Measurements from ENCODE around the gene LHPP.
"Not testable (repeated sequence)": the region's sequence is repeated elsewhere in the genome, so short reads cannot be mapped to it uniquely, and the experiment has no call there.

The LHPP gene

GRCh38 chr10:124547647-124548168 is 86.1 kb downstream of the LHPP start:
- Mint-ChIP-seq H3K4me3 (no peak overlapping the region), H3K4me1 (no peaks in the 10 kb centered on the region), H3K36me3 (ENCODE audit: low read depth) (no peaks in the 10 kb centered on the region), H3K27ac (no peak overlapping the region), H3K27me3 (ENCODE audit: low read depth) (no peaks in the 10 kb centered on the region), H3K9me3 (no peaks in the 10 kb centered on the region)
- no peak for TF ChIP-seq CTCF (IDR thresholded peaks at IDR 0.05; ENCODE audit: unreplicated experiment in 3 of 3)

GRCh38 chr10:124549171-124549570 is 87.5 kb downstream of the LHPP start:
- not testable (repeated sequence) for H3K9me3 Mint-ChIP-seq; H3K4me1 Mint-ChIP-seq; H3K4me3 Mint-ChIP-seq; H3K27me3 Mint-ChIP-seq (ENCODE audit: low read depth); H3K27ac Mint-ChIP-seq; H3K36me3 Mint-ChIP-seq (ENCODE audit: low read depth)

DNA sequence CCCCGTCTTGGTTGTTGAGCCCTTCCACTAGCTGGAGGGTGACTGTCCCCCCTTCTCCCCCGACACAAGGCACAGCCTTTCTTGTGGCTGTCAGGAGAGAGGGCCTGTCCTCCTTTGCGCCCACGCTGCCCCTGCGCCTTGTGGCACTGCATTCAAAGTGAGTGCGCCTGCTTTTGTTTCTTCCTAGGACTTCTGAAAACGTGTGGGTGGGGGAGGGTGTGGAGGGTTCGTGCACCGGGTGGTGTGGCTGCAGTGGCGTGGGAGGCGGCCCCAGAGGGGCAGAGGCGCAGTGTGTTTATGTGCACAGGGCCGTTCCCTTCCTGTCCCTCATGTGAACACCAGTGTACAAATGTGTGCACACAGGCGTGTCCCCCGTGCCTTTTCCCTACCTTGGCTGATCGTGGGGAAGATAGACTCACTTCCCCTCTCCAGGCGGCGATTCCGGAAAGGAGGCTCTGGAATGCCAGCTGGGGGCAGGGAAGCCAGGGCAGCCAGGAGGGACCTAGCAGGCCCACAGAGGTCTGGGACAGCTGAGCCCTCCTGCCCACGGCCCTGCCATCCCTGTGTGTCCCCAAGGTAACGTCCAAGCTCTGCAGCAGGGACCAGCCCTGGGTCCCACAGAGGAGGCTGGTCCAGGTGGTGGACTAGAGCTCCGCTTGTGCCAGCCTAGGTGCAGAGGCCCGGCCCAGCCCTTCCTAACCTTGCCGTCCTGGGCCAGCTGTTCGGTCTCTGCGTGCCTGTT is 88.8 kb downstream of the LHPP start:
- Mint-ChIP-seq H3K4me1 (no peaks in the 10 kb centered on the region), H3K36me3 (ENCODE audit: low read depth) (no peaks in the 10 kb centered on the region), H3K27me3 (ENCODE audit: low read depth) (no peaks in the 10 kb centered on the region), H3K27ac (no peak overlapping the region), H3K9me3 (no peaks in the 10 kb centered on the region), H3K4me3 (no peak overlapping the region)
- no peak for TF ChIP-seq CTCF (IDR thresholded peaks at IDR 0.05; ENCODE audit: unreplicated experiment in 3 of 3)

- H3K4me3 Mint-ChIP-seq, result no peak overlapping the region
- H3K4me1 Mint-ChIP-seq, result no peaks in the 10 kb centered on the region
- H3K9me3 Mint-ChIP-seq, result no peaks in the 10 kb centered on the region
- TF ChIP-seq CTCF (IDR thresholded peaks at IDR 0.05; ENCODE audit: unreplicated experiment in 3 of 3), result no peak
- no peak overlapping the region for H3K27ac Mint-ChIP-seq
- no peaks in the 10 kb centered on the region for H3K27me3 Mint-ChIP-seq (ENCODE audit: low read depth)
- H3K36me3 Mint-ChIP-seq (ENCODE audit: low read depth), result no peaks in the 10 kb centered on the region
Measured at GRCh38 chr10:124551097-124551496, 89.5 kb downstream of the LHPP start.

DNA sequence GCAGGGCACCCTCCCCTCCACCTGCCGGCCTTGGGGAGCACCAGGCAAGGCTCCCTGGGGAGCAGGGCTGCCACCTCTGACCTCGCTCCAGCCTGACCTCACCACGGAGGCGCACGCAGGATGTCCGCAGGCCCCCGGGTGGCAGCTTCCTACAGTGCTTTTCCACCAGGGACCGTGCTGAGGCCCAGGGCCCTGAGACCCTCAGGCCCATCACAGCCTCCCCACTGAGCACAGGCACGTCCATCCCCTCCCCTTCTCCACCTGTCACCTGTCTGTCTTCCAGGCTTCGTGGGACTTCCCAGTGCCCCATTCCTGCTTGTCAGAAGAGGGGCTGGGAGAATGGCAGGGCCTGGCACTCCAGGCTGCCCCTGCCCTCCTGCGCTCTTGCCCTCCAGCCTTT is 90.1 kb downstream of the LHPP start:
- TF ChIP-seq CTCF (IDR thresholded peaks at IDR 0.05; ENCODE audit: unreplicated experiment in 3 of 3), result no peak
- Mint-ChIP-seq H3K9me3 (no peaks in the 10 kb centered on the region), H3K27ac (no peak overlapping the region), H3K4me1 (no peaks in the 10 kb centered on the region), H3K27me3 (ENCODE audit: low read depth) (no peaks in the 10 kb centered on the region), H3K4me3 (no peak overlapping the region), H3K36me3 (ENCODE audit: low read depth) (no peaks in the 10 kb centered on the region)

- Mint-ChIP-seq H3K4me1 (no peaks in the 10 kb centered on the region), H3K36me3 (ENCODE audit: low read depth) (no peaks in the 10 kb centered on the region), H3K9me3 (no peaks in the 10 kb centered on the region), H3K27ac (no peak overlapping the region), H3K4me3 (no peak overlapping the region), H3K27me3 (ENCODE audit: low read depth) (no peaks in the 10 kb centered on the region)
- no peak for TF ChIP-seq CTCF (IDR thresholded peaks at IDR 0.05; ENCODE audit: unreplicated experiment in 3 of 3)
Measured at GRCh38 chr10:124552691-124553276, 91.2 kb downstream of the LHPP start.
